RPMI8226 (cell line): ENCODE measurements around the gene RPL32.
"Not testable (repeated sequence)": the region's sequence is repeated elsewhere in the genome, so short reads cannot be mapped to it uniquely, and the experiment has no call there.

Experiments
- DNase-seq: peaks from one replicate; pipeline ENCODE4 v3.0.0-alpha.2; 2015

Gene RPL32

DNA sequence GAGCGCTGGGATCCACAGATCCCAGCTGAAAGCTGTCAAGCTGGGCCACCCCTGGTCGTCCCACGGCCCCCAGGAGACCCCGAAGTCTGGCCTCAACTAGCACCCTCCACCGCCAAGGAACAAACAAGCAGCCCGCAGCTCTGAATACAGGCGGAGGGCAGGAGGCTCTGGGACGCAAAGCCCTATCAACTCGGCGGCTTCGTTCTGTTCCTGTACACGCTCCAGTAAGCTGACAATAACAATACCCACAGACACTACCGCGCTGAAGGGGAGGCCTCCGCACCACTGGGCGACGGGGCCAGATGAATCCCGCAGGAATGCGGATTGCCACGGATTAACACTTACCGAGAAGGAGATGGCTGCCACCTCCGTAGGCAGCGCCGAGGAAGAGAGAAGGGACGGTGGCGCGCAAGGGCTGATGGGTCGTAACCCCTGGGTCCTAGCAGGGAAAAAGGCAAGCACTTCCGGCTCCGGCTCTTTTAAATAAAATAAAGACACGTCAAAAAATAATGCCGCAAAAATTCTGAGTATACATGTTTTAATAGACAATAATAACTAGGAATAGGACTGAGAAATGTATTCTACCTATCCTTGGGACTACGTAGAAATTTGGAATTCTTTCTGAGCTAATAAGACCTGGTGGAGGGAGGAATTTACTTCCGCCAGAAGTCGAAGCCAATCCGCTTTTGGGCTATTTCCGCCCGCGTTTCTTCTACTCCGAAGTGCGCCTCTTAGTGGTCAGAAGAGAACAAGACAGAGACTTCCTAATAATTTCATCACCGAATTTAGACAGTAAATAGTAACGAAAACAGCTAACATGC, at the start of gene RPL32:
TSS of gene RPL32 (minus strand) at position 417 of the 821 bp plus-strand sequence. CDS start 1,328 bp downstream, outside the sequence.
- peak; percentile 94 for DNase-seq

DNA sequence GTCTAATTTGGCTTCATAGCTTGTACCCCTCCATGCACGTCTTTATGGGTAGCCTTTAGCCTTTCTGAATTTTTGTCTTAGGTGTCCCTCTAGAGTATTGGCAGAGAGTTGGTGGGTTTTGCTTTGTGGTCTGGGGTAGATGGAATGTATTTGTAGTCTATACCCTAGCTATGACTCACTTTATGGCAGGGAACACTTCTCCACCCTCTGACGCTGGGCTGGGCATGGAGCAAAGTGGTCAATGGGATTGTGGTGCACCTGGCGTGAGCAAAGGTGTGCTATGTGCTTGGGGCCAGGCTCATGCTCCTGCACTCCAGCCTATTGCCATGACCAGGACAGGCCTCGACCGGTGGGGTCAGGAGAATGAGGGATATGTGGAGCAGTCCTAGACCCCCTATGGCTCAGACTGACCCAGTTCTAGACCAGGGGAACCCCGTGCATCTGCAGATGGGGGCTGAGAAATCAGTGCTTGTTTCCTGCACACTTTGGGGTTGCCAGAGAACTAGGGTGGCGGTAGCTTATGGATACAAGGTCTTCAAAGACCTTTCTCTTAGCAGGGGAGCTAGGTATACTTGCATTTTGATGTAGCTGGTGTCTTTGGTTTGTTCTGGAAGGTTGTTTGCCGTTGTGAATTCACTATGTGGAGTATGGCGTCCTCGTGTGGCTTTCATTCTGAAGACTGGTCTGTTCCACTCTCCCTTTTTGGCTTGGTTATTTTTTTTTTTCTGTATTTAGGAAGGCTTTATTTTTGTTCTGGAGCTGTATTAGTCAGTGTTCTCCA, 49.4 kb upstream of the RPL32 start:
- DNase-seq = no peak

DNA sequence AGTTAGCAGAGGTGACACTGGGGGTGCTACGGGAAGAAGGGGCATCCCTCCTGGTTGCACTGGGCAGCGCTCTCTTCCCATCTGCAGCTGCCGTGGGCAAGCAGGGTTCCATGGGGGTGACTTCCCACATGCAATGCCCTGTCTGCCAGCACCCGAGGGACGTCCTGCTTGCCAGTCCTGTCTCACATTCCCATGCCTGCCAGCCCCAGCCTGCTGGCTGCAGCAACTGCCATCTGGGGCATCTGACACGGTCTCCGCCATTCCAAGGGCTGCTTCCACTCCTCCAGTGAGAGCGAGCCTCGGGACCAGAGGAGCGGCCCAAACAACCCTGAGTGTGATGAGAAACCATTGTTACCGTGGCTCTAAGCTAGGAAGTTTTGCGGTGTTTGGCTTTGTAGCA, 45.4 kb upstream of the RPL32 start:
- no peak for DNase-seq

DNA sequence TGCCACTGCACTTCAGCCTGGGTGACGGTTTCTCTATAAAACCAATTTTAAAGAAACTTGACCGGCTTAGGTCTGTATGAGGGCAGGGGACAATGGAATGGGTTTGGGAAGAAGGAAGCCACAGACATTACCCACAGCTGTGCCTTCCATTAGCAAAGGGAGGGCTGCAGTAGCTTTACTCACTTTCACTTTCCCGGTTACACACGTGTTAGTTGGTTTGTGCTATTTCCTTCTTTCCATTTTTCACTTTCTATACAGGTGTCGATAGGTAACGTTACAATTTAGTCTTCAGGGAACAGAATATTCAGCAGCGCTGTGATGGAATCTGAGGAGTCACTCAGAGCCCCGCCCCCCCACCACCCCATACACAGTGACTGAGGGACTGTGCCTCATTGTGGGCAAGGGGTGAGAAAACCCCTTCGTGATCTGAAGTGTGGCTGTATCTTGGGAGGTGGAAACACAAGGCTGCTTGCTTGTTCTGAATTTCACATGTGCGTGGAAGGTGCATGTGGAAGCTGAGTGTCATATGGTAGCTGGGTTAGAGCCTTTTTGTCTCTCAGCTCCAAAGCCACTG, 44.8 kb upstream of the RPL32 start:
- peak; percentile 39 for DNase-seq

DNA sequence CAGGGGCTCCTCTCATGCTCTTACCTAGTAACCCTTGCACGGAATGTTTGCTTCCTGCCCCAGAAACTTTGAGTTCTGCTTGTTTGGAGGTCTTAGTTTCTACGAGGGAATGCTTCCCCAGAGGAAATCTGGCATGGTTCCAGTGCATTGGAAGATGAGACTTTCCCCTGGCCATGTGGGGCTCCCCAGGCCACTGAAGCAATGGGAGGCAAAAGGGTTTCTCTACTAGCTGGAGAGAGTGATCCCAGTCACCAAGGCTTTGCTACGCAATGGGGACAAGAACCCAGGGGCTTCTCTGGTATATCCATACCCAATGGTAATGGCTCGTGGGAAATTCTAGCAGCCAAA, 44.2 kb upstream of the RPL32 start:
- no peak for DNase-seq

DNA sequence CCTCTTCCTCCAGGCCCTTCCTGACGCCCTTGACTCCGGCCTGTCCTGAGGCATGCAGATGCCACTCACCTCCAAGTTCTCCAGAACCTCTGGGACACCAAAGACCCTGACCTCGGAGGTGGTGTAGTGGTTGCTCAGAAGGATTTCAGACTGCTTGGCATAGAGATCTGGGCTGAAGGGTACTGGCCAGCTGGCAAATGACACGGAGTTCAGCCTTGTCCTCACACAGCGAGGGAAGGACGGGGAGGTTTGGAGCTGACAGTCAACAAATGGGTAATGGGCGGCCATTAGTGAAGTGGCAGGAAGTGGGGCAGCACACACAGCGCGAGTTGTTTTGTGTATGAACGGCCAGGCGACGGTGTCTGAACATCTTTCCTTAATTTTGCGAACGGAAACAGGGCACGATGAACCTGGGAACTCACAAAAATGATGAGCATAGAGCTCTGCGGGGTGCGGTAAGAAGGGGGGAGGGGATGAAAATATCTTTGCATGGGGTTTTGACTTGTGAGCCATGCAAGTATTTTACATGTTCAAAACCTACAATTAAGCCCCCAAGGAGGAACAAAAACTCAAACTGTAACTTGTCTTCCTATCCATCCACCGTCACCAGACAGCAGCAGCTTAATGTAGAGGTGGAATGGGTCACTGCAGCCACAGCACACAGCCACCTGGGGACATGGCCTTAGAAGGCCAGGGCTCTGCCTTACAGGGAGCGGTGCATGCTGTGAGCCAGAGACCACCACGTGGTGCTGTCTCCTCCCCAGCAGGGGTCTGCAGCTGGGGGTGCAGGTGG, 43.6 kb upstream of the RPL32 start:
- no peak for DNase-seq

DNA sequence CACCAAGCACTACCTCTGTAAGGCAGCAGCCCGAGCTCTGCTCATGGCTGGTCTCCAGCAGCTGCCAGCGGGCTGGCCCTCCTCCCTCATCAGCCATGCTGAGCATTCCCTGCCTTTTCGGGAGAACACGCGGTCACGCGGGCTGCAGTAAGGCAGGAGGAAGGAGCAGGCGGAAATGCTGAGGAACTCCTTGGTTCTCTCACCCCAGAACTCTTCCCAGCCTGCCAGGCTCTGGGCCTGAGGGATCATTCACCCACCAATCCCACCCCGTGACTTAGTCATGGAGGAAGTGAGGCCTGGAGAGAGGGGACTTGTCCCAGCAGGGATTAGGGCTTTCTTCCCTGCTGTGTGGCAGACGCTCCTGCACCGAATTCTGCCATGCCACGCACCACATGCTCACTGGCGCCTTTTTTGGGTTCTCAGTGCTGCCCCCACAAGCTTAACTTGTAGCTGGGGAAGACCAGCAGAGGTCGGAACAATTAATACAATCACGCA, 42.9 kb upstream of the RPL32 start:
- no peak for DNase-seq

DNA sequence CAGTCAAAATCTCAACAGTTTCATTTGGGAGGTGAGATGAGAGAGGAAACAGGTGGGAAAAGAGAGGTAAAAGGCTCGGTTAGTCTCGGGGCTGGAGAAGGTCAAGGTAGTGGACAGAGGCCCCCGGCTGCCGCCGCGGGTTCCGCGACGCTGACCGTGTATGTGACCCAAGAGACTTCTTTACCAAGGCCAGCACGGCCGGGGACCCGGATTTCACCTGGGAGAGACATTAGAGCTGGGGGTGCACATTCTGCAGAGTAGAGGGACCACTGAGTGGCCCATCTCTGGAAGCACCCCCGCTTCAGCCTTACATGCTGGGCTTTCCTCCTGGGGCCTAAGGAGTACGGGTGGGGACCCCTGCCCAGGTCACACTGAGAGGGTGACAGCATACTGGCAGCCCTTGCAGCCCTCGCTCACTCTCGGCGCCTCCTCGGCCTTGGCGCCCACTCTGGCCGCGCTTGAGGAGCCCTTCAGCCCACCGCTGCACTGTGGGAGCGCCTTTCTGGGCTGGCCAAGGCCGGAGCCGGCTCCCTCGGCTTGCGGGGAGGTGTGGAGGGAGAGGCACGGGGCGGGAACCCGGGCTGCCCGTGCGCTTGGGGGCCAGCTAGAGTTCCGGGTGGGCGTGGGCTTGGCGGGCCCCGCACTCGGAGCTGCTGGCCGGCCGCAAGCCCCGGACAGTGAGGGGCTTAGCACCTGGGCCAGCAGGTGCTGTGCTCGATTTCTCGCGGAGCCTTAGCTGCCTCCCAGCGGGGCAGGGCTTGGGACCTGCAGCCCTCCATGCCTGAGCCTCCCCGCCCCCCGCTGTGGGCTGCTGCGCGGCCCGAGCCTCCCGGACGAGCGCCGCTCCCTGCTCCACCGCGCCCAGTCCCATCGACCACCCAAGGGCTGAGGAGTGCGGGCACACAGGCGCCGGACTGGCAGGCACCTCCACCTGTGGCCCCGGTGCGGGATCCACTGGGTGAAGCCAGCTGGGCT, 41.3 kb upstream of the RPL32 start:
- no peak for DNase-seq

DNA sequence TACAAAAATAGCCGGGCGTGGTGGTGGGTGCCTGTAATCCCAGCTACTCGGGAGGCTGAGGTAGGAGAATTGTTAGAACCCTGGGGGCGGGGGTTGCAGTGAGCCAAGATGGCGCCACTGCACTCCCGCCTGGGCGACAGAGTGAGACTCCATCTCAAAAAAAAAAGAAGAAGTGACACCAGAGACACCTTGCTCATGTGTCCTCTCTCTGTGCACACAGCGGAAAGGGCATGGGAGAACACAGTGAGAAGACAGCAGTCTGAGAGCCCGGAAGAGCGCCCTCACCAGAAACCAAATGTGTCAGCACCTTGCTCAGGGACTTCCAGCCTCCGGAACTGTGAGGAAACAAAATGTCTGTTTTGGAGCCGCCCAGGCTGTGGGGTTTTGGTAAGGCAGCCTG, 40.5 kb upstream of the RPL32 start:
- peak; percentile 60 for DNase-seq

DNA sequence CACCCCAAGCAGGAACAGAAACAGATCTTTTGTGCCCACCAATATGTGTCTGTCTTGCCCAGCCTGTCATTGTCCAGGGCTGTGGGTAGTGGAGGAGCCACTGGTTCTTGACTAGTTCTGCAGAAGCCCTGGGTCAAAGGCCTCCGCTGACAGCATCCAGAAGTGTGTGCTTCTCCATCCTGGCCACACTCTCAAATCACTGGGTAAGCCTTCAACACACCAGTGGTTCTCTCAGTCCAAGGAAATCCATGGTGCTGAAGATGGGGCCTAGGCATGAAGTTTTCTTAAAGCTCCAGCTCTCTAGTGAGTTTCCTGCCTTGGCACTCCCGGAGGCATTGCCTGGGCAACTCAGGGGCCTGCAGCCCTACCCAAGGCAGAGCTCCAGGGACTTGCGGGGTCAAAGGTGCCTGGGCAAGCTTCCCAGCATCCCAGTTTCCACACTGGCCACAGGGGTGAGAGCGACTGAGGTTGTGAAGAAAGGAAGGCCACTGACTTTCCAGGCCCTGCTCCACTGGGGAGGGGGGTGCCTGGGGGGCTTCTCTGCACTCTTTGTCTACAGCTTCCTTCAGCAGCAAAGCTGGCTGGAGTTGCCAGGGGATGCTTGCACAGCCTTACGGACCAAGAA, 37.9 kb upstream of the RPL32 start:
- no peak for DNase-seq

DNA sequence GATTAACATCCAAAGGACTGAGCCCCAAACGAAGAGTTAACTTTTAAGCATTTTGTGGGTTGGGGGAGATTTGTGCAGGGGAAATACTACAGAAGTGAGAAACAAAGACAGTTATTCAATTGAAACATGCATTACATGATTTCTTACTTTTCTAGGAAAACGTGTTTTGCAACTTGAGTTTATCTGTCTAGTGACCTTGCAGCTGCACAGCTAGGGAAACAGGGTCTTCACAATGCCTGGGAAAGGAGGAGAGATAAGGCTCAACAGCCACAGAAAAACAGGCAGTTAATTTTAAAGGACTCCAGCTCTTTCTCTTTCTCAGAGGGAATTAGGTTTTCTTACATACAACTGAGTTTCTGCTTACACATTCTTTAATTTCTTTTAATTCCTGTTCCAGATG, 37.4 kb upstream of the RPL32 start:
- DNase-seq = not testable (repeated sequence)

DNA sequence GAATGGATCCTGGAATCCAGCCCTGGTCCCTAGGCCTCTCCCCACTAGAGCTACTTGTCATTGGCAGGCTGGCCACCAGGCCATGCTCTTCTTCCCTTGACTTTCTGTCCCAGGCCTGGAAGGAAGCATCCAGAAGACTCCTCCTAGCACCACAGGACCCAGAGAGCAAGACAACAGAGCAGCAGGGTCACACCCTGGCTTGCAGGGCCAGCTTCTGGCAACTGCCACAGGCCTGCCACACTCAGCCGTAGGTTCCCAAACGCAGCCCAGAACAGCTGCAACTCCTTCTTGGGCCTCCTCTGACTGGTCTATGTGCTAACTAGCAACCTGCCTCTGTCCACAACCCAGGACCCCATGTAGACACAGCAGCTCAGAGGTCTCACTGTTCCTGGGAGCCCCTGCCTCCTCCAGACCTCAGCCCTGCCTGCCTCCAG, 36.8 kb upstream of the RPL32 start:
- no peak for DNase-seq

DNA sequence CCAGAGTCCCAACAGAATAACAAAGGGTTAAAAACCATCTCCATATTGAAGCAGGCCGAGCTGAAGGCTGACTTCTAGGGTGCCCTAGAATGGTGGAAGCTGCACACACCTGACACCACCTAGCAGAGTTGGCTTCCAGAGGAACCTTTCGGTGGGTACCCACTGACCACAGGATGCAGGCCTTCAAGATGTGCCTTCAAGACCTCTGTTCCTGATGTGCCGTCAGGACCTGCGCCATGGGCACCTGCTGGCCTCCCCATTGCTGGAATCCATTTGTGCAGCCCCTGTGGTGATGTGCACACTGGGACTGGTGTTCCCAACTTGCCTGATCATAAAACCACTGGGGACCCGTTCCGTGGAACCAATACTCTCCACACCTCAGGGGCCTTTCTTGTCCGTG, 35.7 kb upstream of the RPL32 start:
- no peak for DNase-seq

DNA sequence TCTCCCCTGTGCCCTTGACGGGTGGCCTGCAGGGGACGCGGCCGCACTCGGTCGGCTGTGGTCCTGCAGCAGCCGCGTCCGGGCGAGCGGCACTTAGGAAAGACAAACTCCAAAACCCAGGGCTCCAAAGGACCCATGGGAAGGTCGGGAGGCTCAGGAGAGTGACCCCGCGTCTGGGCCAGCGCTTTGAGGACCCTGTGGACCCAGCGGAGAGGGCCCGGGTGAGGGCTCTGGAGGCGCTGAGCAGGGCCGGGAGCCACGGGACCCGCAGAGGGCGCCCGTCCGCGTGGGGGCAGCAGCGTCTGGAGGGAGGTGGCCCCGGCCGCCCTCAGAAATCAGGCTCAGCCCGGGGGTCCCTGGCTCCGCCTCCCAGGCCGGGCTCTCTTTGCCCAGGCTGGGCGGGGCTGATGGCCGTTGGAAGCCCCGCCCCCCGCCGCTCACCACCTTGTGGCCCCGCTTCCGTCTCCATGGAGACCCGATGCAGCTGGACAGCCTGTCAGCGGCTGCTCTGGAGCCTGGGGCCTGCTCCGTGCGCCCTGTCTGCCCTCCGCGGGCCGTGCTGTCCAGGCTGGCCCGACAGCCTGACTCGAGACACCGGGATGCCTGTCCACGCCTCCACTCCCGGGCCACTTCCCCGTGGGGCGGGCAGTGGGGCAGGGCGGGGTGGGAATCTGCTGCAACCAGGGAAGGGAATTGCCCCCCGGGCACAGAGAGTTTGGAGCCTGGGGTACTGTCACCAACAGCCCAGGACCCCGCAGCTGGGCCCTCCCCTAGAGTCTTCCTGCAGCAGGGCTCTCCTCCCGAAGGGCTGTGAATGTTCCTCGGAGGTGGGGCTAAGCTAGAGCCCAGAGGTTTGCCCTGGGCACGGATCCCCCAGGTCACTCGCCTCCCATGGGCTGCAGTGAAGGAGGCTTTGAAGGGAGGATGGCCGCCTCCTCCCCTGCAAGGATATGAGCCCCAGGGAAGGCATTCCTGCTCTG, 34.8 kb upstream of the RPL32 start:
- peak; percentile 42 for DNase-seq

DNA sequence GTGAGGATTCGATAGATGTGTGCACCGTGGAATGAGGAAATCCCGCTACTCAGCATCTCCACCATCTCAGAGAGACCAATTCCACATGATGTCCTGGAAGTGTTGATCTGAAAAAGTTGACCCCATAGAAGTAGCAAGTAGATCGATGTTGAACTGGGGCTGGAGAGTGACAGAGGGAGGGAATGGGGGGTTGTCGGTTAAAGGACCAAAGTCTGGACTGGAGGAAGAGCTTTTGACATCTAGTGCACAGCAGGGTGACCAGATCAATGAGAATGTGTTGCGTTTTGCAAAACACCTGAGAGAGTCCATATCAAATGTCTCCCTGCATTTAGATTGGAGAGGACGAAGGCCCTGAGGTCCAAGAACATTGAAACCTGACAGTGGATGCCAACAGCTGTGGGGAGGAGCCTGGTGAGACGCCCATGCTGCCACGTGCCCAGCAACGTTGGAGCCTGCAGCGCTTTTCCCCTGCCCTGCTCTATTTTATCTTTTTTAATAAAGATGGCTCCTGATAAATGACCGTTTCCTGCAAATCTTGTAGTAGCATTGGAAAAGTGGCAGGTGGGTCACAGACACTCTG, 30.1 kb upstream of the RPL32 start:
- DNase-seq = no peak

DNA sequence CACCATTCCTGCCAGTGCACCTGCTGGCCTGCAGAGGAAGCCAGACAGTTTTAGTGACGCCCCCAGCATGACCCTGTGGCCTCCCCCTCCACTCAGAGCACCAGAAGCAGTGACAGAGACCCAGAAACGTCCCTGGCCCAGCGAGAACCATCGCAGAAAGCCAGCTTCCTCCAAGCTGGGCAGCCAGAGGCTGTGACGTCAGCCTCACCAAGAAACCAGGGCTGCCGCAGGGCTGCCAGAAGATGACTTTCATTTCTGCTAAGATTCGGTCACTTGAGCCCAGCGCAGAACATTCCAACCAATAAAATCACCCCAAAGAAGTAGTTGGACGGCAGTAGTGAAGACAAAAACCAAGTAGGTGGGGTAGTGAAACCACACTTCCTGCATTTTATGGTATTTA, 29.6 kb upstream of the RPL32 start:
- DNase-seq = peak; percentile 64

DNA sequence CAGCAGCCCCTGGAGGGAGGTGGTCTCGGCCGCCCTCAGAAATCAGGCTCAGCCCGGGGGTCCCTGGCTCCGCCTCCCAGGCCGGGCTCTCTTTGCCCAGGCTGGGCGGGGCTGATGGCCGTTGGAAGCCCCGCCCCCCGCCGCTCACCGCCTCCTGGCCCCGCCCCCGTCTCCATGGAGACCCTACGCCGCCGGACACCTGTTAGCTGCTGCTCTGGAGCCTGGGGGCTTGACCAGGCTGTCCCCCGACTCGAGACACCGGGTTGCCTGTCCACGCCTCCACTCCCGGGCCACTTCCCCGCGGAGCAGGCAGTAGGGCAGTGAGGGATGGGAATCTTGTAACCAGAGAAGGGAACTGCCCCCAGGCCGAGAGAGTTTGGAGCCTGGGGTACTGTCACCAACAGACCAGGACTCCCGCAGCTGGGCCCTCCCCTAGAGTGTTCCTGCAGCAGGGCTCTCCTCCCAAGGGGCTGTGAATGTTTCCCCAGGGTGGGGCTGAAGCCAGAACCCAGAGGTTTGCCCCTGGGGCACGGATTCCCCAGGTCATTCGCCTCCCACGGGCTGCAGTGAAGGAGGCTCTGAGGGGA, 27.8 kb upstream of the RPL32 start:
- DNase-seq = peak; percentile 45

DNA sequence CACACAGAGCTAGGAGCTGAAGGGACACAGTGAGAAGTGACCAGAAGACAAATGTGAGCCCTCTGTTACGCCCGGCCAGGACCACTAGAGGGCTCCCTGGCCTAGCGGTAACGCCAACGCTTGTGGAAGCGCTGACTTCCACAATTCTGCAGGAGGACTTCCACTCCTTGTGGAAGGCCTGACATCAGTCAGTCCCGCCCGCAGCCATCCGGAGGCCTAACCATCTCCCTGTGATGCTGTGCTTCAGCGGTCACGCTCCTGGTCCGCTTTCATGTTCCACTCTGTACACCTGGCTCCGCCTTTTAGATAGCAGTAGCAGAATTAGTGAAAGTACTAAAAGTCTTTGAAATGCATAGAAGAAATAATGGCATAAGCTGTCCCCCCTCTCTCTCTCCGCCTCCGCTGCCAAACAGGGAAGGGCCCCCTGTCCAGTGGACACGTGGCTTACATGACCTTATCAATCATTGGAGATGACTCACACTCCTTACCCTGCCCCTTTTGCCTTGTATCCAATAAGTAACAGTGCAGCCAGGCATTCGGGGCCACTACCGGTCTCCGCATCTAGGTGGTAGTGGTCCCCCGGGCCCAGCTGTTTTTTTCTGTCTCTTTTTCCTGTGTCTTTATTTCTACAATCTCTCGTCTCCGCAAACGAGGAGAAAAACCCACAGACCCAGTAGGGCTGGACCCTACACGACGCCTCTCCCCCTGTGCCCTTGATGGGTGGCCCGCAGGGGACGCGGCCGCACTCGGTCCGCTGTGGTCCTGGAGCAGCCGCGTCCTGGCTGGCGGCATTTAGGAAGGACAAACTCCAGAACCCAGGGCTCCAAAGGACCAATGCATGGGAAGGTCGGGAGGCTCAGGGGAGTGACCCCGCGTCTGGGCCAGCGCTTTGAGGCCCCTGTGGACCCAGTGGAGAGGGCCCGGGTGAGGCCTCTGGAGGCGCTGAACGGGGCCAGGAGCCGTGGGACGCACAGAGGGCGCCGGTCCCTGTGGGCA, 27.0 kb upstream of the RPL32 start:
- DNase-seq = peak; percentile 80
